ENCODE measurements around the gene ANXA5. TPM values are rescaled to one million over a fixed set of nuclear protein-coding genes. Genes with fewer than 3 reads are reported as not detected.

Gene ANXA5
- total RNA-seq, 1 donor from 2014 or later = 382 TPM

- no peak overlapping the region for H3K4me3 ChIP-seq
- H3K36me3 ChIP-seq = peaks cover 89% of the 10 kb centered on the region
- DNase-seq (no peak), ATAC-seq (no peak)
- no peak overlapping the region for H3K27ac ChIP-seq
- intact Hi-C loops (cut with DNase I) = no loop called here
- H3K4me1 ChIP-seq = peaks cover 10% of the 10 kb centered on the region
- no peaks in the 10 kb centered on the region for H3K9me3 ChIP-seq
- no peaks in the 10 kb centered on the region for H3K27me3 ChIP-seq
- no peak for TF ChIP-seq CTCF (IDR thresholded peaks at IDR 0.05)
Measured at GRCh38 chr4:121684016-121684415, 12.8 kb downstream of the ANXA5 start.

- DNase-seq = no peak
- intact Hi-C loops (cut with DNase I) = no loop called here
- TF ChIP-seq CTCF (IDR thresholded peaks at IDR 0.05) = no peak
Measured at GRCh38 chr4:121680571-121680970, 16.2 kb downstream of the ANXA5 start.

GRCh38 chr4:121679951-121680350, 16.8 kb downstream of the ANXA5 start:
- no peaks in the 10 kb centered on the region for H3K27me3 ChIP-seq
- H3K9me3 ChIP-seq = no peaks in the 10 kb centered on the region
- H3K27ac ChIP-seq = no peak overlapping the region
- no peak overlapping the region for H3K4me3 ChIP-seq
- intact Hi-C loops (cut with DNase I) = no loop called here
- H3K36me3 ChIP-seq = peaks cover 100% of the 10 kb centered on the region
- ATAC-seq = no peak
- no peak for TF ChIP-seq CTCF (IDR thresholded peaks at IDR 0.05)
- no peaks in the 10 kb centered on the region for H3K4me1 ChIP-seq
- DNase-seq = no peak

More at GRCh38 chr4:121680571-121680970, 16.2 kb downstream of the ANXA5 start:
- ATAC-seq = no peak
- no peaks in the 10 kb centered on the region for H3K27me3 ChIP-seq
- no peak overlapping the region for H3K4me3 ChIP-seq
- no peak overlapping the region for H3K27ac ChIP-seq
- no peaks in the 10 kb centered on the region for H3K4me1 ChIP-seq
- H3K9me3 ChIP-seq = no peaks in the 10 kb centered on the region
- H3K36me3 ChIP-seq = peaks cover 100% of the 10 kb centered on the region

- no peak for DNase-seq
- ATAC-seq = no peak
- no peaks in the 10 kb centered on the region for H3K9me3 ChIP-seq
- TF ChIP-seq CTCF (IDR thresholded peaks at IDR 0.05) = no peak
- peaks cover 99% of the 10 kb centered on the region for H3K36me3 ChIP-seq
- H3K27me3 ChIP-seq = no peaks in the 10 kb centered on the region
- H3K4me1 ChIP-seq = no peaks in the 10 kb centered on the region
- intact Hi-C loops (cut with DNase I) = no loop called here
- H3K27ac ChIP-seq = no peak overlapping the region
- H3K4me3 ChIP-seq = no peak overlapping the region
Measured at GRCh38 chr4:121679267-121679666, 17.5 kb downstream of the ANXA5 start.

- DNase-seq = no peak
- H3K36me3 ChIP-seq = peaks cover 90% of the 10 kb centered on the region
Measured at GRCh38 chr4:121677524-121677923, 19.3 kb downstream of the ANXA5 start.

More at GRCh38 chr4:121677524-121677923, 19.3 kb downstream of the ANXA5 start:
- no peak overlapping the region for H3K4me3 ChIP-seq
- ATAC-seq = no peak
- no peaks in the 10 kb centered on the region for H3K9me3 ChIP-seq
- TF ChIP-seq CTCF (IDR thresholded peaks at IDR 0.05) = no peak
- intact Hi-C loops (cut with DNase I) = no loop called here
- H3K27me3 ChIP-seq = no peaks in the 10 kb centered on the region
- no peaks in the 10 kb centered on the region for H3K4me1 ChIP-seq
- no peak overlapping the region for H3K27ac ChIP-seq
